Measurements from ENCODE around the gene PLEKHG3. TPM values are rescaled to one million over a fixed set of nuclear protein-coding genes. Genes with fewer than 3 reads are reported as not detected.

PLEKHG3 gene
- total and polyA plus RNA-seq, 10 of the 15 experiments (the other 5 are each of a cell fraction or from before 2014, with no cell fraction given) = 0.03 to 0.73 (median 0.07) TPM; not detected in 5

DNA sequence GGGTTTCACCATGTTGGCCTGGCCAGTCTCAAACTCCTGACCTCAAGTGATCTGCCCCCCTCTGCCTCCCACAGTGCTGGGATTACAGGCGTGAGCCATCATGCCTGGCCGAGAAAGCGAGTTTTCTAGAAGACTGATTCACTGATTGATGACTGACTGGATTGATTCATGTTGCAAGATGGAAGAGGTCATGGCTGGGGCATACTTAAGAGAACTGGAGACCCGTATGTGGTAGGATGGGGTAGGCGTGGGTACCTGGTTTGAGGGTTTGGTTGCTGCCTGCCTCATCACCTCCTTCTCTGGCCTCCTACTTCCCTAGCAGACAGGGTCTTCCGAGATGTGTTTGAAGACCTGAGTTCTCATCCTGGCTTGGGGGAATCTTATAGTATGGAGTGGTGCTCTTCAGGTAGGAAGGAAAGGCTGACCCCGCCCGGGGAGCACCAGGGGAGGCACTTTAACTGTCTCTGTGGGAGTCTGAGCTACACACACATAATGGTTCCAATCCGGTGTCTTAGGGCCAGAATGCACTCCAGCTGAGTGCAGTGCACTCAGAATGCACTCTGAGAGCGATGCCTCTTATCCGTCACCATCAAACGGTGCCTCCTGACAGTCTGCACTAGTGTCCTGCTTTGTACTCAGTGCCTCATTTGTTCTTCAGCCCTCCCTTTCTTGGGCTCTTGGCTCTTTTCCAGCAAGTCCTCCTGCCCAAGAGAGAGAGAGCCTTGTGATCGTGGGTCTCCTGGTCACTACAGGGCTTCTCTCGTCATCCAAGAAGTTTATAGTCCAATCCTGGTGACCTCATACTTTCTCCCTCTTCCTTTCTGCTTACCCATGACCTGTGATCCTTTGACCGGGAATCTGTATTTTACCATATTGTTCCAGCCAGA, 19.7 kb downstream of the PLEKHG3 start:
- DNase-seq (ENCODE audit: low read depth, low spot score) = no peak
- H2AFZ ChIP-seq (ENCODE audit: control insufficient read depth, low read depth, low read length) = no peak overlapping the region
- ChIA-PET SMC1A (ENCODE audit: uncharacterized antibody, unreplicated experiment) (interaction anchor here (1.2 kb wide), 1 partner anchor 50 kb away, joined by 5 read pairs; no protein-coding TSS in a partner anchor), CTCF (interaction anchor here (0.8 to 1.4 kb wide), 3 partner anchors 35 to 51 kb away, joined by 3 to 4 read pairs (median 3); no protein-coding TSS in a partner anchor), POLR2A (interaction anchor here (0.7 to 1.5 kb wide), 2 partner anchors 7 to 84 kb away, joined by 3 to 4 read pairs; no protein-coding TSS in a partner anchor), RAD21 (ENCODE audit: unreplicated experiment) (no interaction called here)
- no peaks in the 10 kb centered on the region for H3K9me3 ChIP-seq (replicated peaks; ENCODE audit: control insufficient read depth, insufficient read depth, low read length)
- H3K4me1 ChIP-seq (ENCODE audit: control insufficient read depth, insufficient read depth, low read length) = no peaks in the 10 kb centered on the region
- no peaks in the 10 kb centered on the region; a peak in 3 of 4 replicates for H3K27me3 ChIP-seq (replicated peaks in 1 of 2; ENCODE audit: control insufficient read depth in 2 of 2, insufficient read depth in 2 of 2, low read length in 1 of 2)
- BruUV-seq (replicated peaks) = no TSS peak
- intact Hi-C loops (cut with micrococcal nuclease; ENCODE audit: unreplicated experiment) = no loop called here
- no peak overlapping the region for H3K9ac ChIP-seq (ENCODE audit: control insufficient read depth, insufficient read depth, low read length)
- no peaks in the 10 kb centered on the region for H3K79me2 ChIP-seq (ENCODE audit: control insufficient read depth, insufficient read depth, low read length)
- no peak for FAIRE-seq
- no peak overlapping the region for H3K27ac ChIP-seq (ENCODE audit: control insufficient read depth, insufficient read depth)
- no peak for ATAC-seq
- no peaks in the 10 kb centered on the region for H4K20me1 ChIP-seq (ENCODE audit: control insufficient read depth, insufficient read depth)
- no peaks in the 10 kb centered on the region for H3K36me3 ChIP-seq (ENCODE audit: control insufficient read depth in 2 of 2, insufficient read depth in 2 of 2, low read length in 1 of 2)
- no peak overlapping the region for H3K4me3 ChIP-seq
- in situ Hi-C loops (cut with MboI) = no loop called here
- no peak overlapping the region for H3K4me2 ChIP-seq (ENCODE audit: control insufficient read depth, insufficient read depth)
- WGBS (ENCODE audit: insufficient coverage, insufficient replicate concordance, low lambda C conversion rate, missing lambda C conversion rate) = 32% methylated on average over 15 of the region's 15 CpGs
- TF ChIP-seq PKNOX1 (IDR thresholded peaks at IDR 0.05) (no peak), MXI1 (IDR thresholded peaks at IDR 0.05; ENCODE audit: low read depth, low read length) (no peak), SIN3A (IDR thresholded peaks at IDR 0.05; ENCODE audit: low read depth, low read length) (no peak), RFX5 (IDR thresholded peaks at IDR 0.05; ENCODE audit: low read depth, low read length) (no peak), KAT2A (conservative IDR thresholded peaks at IDR 0.05; ENCODE audit: control insufficient read depth, low read depth, low read length) (no peak), BHLHE40 (IDR thresholded peaks at IDR 0.05; ENCODE audit: borderline replicate concordance in 1 of 2, low read depth in 2 of 2, low read length in 1 of 2) (no peak), TAF1 (IDR thresholded peaks at IDR 0.05; ENCODE audit: borderline replicate concordance, low read depth, low read length) (no peak), REST (IDR thresholded peaks at IDR 0.05; ENCODE audit: low read depth, low read length) (no peak), KLF5 (IDR thresholded peaks at IDR 0.05; ENCODE audit: partially characterized antibody) (no peak), KDM1A (IDR thresholded peaks at IDR 0.05; ENCODE audit: borderline replicate concordance) (no peak), NFYA (IDR thresholded peaks at IDR 0.05; ENCODE audit: borderline replicate concordance, low read depth, low read length) (no peak), NKRF (conservative IDR thresholded peaks at IDR 0.05) (no peak)
- TF ChIP-seq, protein P1, sequence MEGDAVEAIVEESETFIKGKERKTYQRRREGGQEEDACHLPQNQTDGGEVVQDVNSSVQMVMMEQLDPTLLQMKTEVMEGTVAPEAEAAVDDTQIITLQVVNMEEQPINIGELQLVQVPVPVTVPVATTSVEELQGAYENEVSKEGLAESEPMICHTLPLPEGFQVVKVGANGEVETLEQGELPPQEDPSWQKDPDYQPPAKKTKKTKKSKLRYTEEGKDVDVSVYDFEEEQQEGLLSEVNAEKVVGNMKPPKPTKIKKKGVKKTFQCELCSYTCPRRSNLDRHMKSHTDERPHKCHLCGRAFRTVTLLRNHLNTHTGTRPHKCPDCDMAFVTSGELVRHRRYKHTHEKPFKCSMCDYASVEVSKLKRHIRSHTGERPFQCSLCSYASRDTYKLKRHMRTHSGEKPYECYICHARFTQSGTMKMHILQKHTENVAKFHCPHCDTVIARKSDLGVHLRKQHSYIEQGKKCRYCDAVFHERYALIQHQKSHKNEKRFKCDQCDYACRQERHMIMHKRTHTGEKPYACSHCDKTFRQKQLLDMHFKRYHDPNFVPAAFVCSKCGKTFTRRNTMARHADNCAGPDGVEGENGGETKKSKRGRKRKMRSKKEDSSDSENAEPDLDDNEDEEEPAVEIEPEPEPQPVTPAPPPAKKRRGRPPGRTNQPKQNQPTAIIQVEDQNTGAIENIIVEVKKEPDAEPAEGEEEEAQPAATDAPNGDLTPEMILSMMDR (IDR thresholded peaks at IDR 0.05 in 2 of 3, conservative IDR thresholded peaks at IDR 0.05 in 1 of 3; ENCODE audit: control insufficient read depth in 2 of 3, extremely low read depth in 1 of 3, insufficient read depth in 1 of 3, low read depth in 3 of 3, low read length in 3 of 3) = no peak
